ENCODE data around the gene JUP. TPM values are rescaled to one million over a fixed set of nuclear protein-coding genes. Genes with fewer than 3 reads are reported as not detected.

JUP gene
- total and polyA plus RNA-seq, 4 donors: 39.1 to 56.0 (median 44.2) TPM

- no peak for DNase-seq (ENCODE audit: low spot score)
- Histone ChIP-seq H3K9me3 (ENCODE audit: control insufficient read depth in 4 of 4, low read length in 3 of 4) (no peaks in the 10 kb centered on the region), H3K27me3 (ENCODE audit: control insufficient read depth in 4 of 4, insufficient read depth in 4 of 4, low read length in 3 of 4) (no peaks in the 10 kb centered on the region), H3K36me3 (ENCODE audit: control insufficient read depth in 4 of 4, insufficient read depth in 3 of 4, low read depth in 1 of 4, low read length in 3 of 4) (no peaks in the 10 kb centered on the region), H3K4me1 (ENCODE audit: control insufficient read depth in 4 of 4, insufficient read depth in 4 of 4, low read length in 3 of 4) (peaks cover 0 to 9% (median 3%) of the 10 kb centered on the region in 4 donors), H3K4me3 (ENCODE audit: low read depth in 1 of 3, low read length in 3 of 3) (no peak overlapping the region), H3K9ac (ENCODE audit: low read depth in 1 of 2, low read length in 2 of 2) (no peak overlapping the region), H3K27ac (ENCODE audit: low read depth in 1 of 2, low read length in 2 of 2) (no peak overlapping the region)
- 93% methylated on average over 8 of the region's 8 CpGs for WGBS
- TF ChIP-seq JUND (IDR thresholded peaks at IDR 0.05) (no peak), NR2F2 (IDR thresholded peaks at IDR 0.05) (no peak), HNF4G (IDR thresholded peaks at IDR 0.05) (no peak), RAD21 (IDR thresholded peaks at IDR 0.05) (no peak), RXRA (IDR thresholded peaks at IDR 0.05) (no peak), ATF3 (IDR thresholded peaks at IDR 0.05) (no peak), EGR1 (IDR thresholded peaks at IDR 0.05; ENCODE audit: low read depth in 2 of 2) (no peak), GABPA (IDR thresholded peaks at IDR 0.05 in 1 of 2, conservative IDR thresholded peaks at IDR 0.05 in 1 of 2) (no peak), TAF1 (conservative IDR thresholded peaks at IDR 0.05) (no peak), SP1 (IDR thresholded peaks at IDR 0.05) (no peak), CTCF (IDR thresholded peaks at IDR 0.05; ENCODE audit: low read depth, low read length, missing input control) (no peak), YY1 (IDR thresholded peaks at IDR 0.05) (no peak), ZBTB33 (IDR thresholded peaks at IDR 0.05) (no peak), HNF4A (conservative IDR thresholded peaks at IDR 0.05) (no peak), MAX (IDR thresholded peaks at IDR 0.05) (no peak), FOXA1 (IDR thresholded peaks at IDR 0.05) (no peak), REST (IDR thresholded peaks at IDR 0.05) (no peak), FOXA2 (IDR thresholded peaks at IDR 0.05) (no peak)
Measured at GRCh38 chr17:41799366-41799765, 12.9 kb upstream of the JUP start.
